HG02970 (cell line): ENCODE results near the gene TRDMT1.

Experiments used
- ATAC-seq: cut with Tn5 transposase; IDR thresholded peaks from one replicate; pipeline ENCODE4 v1.9.1; 2021; ENCODE audit warnings: mild to moderate bottlenecking, moderate library complexity, moderate number of reproducible peaks; ENCODE audit not compliant: unreplicated experiment, low FRiP score

TRDMT1 gene

DNA sequence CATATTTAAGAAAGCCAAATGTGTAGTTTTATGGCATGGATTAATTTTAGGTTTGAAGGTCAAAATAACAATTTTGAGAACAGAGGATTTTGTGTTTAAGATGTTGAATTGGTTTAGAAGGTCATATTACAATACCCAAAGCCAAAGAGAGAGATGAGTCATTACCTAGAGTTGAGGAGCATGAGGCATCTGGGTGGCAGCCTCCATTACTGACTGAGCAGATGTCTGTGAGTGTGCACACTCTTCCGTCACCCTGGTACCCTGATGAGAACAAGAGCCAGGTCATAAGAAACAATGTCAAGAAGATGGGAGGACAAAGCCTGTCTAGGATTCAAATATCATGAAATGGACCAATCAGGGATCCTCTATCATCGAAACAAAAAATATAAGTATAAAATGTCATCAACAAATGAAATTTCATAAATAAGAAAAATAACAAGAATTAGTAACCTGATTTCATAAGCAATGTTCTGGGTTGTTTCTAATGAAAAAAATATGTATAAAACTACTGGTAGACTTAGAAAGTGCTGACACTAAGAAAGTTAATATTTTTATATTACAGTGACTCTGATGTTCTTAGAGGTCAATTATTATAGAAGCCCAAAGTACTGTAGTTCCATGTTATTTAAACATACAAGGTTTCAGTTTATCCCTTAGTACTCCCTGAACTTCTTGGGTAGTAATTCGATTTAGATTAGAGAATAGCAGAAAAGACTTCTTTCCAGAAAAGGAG, 91.8 kb downstream of the TRDMT1 start:
- no peak for ATAC-seq

DNA sequence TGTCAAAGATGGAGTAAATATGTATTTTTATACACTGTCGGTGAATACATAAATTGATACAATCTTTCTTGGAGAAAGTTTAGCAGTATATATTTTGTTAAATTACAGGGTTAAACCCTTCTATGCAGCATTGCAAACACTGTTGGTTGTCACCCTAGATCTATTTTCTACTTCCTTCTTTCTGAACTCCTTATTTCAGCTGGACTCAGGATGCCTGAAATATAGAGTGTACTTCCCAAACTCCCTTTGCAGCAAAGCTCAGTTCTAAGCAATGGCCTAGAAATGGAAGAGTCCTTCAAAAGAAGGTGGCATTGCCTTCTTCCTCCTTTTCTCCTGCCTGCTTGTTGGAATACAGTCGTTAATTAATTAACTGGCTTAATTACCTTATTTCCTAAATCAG, 92.4 kb downstream of the TRDMT1 start:
- ATAC-seq = no peak

DNA sequence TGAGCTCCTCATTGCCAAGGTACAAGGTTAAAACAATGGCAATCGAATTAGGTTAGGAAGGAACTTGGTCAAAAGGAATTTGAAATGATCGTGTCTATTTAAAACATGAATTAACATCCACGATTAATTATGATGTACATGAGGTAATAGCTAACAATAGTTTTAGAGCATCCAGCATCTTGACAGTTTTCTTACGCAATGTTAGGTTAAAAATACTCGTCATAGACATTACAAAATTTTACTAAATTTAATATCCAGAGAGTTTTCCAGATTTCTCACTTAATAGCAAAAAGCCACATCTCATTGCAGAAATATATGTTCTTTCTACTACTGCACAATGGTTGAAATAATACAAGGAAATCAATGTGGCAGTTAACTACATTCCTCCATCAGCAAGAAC, 94.5 kb downstream of the TRDMT1 start:
- ATAC-seq = no peak

DNA sequence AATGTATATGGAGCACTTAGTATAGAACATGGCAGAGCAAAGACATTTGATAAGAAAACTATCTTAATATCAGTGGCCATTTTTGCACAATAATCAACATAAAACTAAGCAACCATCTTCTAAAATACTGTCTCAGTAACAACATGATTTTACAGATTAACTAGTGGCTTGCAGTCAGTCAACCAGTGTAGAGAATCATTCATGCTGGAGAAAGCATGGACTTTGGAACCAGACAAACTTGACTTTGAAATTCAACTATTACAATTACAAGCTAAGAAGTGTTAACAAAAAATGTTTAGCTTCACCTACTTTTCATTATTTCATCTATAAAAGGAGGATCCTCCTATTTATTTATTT, 99.6 kb downstream of the TRDMT1 start:
- ATAC-seq = no peak

DNA sequence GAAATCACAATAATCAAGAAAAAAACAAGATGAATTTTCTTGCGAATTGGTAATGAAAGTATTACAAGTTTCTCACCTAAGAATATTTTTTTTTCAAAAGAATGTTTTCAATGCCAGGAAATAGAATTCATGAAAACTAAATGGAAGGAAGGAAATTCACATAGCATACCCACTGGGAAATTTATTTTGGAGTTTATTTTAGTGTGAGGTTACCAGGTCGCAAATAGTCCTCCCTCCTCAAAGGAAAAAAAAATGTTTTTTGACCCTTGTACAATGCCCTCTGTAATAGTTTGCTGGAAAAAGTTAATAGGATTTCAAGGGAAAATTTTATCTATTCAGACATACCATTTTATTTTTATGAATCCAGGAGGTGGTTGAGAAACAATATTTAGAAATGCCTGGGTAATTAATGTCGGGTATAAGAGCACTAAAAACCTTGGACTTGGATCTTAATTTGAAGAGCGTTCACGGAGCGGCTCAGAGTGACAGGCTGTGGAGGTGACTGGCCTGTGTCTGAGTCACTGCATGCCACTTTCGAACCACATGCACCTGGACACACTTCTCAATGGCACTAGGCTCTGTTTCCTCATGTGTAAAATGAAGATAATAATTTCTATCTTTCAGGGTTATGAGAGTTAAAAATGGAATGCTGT, 100.1 kb downstream of the TRDMT1 start:
- ATAC-seq = no peak

DNA sequence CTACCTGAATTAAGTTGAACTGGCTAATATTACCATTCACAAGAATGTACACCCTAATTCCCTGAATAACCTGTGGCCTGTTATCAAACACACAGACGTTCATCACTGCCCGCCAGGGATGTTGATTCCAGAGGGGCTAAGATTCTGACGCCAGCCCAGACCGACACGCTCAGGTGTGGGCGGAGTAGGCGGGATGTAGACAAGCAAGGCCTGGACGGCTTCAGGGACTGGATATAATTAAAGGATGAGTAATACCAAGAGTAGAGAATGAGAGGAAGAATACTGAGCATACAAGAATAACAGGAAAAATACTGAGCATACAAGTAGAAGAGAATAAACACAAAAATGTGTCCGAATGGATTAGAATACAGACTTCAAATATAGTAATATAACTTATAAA, 100.9 kb downstream of the TRDMT1 start:
- ATAC-seq = no peak

DNA sequence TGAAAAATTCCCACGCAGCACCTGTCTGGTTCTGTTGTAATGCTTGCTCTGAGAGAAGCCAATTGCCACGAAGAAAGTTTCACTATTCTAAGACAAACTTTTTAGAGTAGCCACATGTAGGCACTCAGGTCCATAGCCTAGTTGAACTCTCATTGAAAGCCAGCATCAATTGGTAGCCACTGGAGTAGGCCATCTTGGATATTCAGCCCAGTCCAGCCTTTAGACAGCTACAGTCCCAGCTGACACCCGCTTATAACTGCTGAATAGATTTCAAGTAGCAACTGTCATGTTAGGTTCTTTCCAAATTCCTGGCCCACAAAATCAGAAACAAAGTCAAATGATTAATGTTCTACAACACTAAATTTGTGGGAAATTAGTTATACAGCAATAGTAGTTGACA, 103.5 kb downstream of the TRDMT1 start:
- ATAC-seq = no peak
